Left cardiac atrium (tissue), 4 donors: ENCODE data around the gene MAGEA12. TPM values are rescaled to one million over a fixed set of nuclear protein-coding genes. Genes with fewer than 3 reads are reported as not detected.
"Not testable (repeated sequence)": the region's sequence is repeated elsewhere in the genome, so short reads cannot be mapped to it uniquely, and the experiment has no call there.

ENCODE experiments used
- ATAC-seq, 2 donors: fragments of 200-7000 bp; cut with Tn5 transposase; one replicate each; pipeline ENCODE4 v1.9.1; 2020; ENCODE audit warnings: mild to moderate bottlenecking in 2 of 2, moderate library complexity in 2 of 2
- DNase-seq: peaks from one replicate; pipeline ENCODE4 v3.0.0-alpha.2; 2020
- intact Hi-C, 2 donors: fragments of 100-400 bp; cut with DNase I; formaldehyde crosslinking; loops; one replicate each; pipeline versions ENCODE4 v1.14.1 to v1.15.1; 2022 to 2023
- long read RNA-seq: library from polyadenylated mRNA; unstranded; transcript quantifications from one replicate; pipeline ENCODE4 v2.0.0, GENCODE V29; 2021
- total RNA-seq, 2 donors: library from RNA; stranded (reverse); fragmentation: NEBNext Ultra II Directional; extraction: Animal tissue kit (Norgen Biotek cat#: 25700); gene quantifications; one replicate each; pipeline ENCODE4 v1.2.1, GENCODE V29; 2021
- donor health status: DM: no; HTN: yes; CAD: no.
- donor health status: DM: no; HTN: yes; CAD: no; lungs with severe emphysema.
- donor health status: DM: yes; HTN: yes; CAD: no.
- donor health status: Dilated cardiomyopathy.

MAGEA12 gene
- total RNA-seq = not detected
- long read RNA-seq = 0 reads

GRCh38 chrX:152733261-152733975, at the start of gene MAGEA12, which contains the start of gene CSAG1:
MAGEA12 (plus strand) TSS chrX:152733757; CDS start chrX:152736162, 2,405 bp downstream.
CSAG1 (minus strand) TSS chrX:152733721; CDS start chrX:152732460, 1,261 bp downstream.
- intact Hi-C loops = no loop called here
- DNase-seq (no peak), ATAC-seq (no peak)

GRCh38 chrX:152697952-152698931, 35.3 kb upstream of the MAGEA12 start, which contains the start of gene MAGEA3:
MAGEA3 (plus strand) TSS chrX:152698794; CDS start chrX:152700833, 2,039 bp downstream.
- DNase-seq, intact Hi-C loops: not testable (repeated sequence)

GRCh38 chrX:152700390-152700789, 33.2 kb upstream of the MAGEA12 start:
- DNase-seq, ATAC-seq, intact Hi-C loops: not testable (repeated sequence)

More at GRCh38 chrX:152697952-152698931, 35.3 kb upstream of the MAGEA12 start, which contains the start of gene MAGEA3:
- ATAC-seq = not testable (repeated sequence)

GRCh38 chrX:152706500-152706899, 27.1 kb upstream of the MAGEA12 start:
- ATAC-seq, intact Hi-C loops, DNase-seq: not testable (repeated sequence)

GRCh38 chrX:152709173-152709572, 24.4 kb upstream of the MAGEA12 start, which contains the start of gene CSAG2:
CSAG2 (minus strand) TSS chrX:152709273; CDS start chrX:152709112, 161 bp downstream.
- ATAC-seq, intact Hi-C loops, DNase-seq: not testable (repeated sequence)

- intact Hi-C loops, ATAC-seq, DNase-seq: not testable (repeated sequence)
Measured at GRCh38 chrX:152713195-152713594, 20.4 kb upstream of the MAGEA12 start.

GRCh38 chrX:152713815-152714787, 19.5 kb upstream of the MAGEA12 start, which contains the start of gene MAGEA2B:
MAGEA2B (plus strand) TSS chrX:152714628; CDS start chrX:152717107, 2,479 bp downstream.
- ATAC-seq, intact Hi-C loops, DNase-seq: not testable (repeated sequence)

GRCh38 chrX:152725409-152725808, 8.1 kb upstream of the MAGEA12 start:
- no peak for DNase-seq
- no peak for ATAC-seq
- intact Hi-C loops = no loop called here

GRCh38 chrX:152734143-152734858, 744 bp downstream of the MAGEA12 start:
- DNase-seq, ATAC-seq, intact Hi-C loops: not testable (repeated sequence)

- DNase-seq = no peak
- intact Hi-C loops = no loop called here
- no peak for ATAC-seq
Measured at GRCh38 chrX:152735101-152735500, 1.5 kb downstream of the MAGEA12 start.

GRCh38 chrX:152735860-152736511, 2.4 kb downstream of the MAGEA12 start:
- no peak for ATAC-seq
- intact Hi-C loops = no loop called here
- DNase-seq = no peak

- intact Hi-C loops, ATAC-seq, DNase-seq: not testable (repeated sequence)
Measured at GRCh38 chrX:152736528-152736927, 3.0 kb downstream of the MAGEA12 start.

- intact Hi-C loops = no loop called here
- DNase-seq = no peak
Measured at GRCh38 chrX:152738560-152738959, 5.0 kb downstream of the MAGEA12 start.

GRCh38 chrX:152753686-152754650, 20.4 kb downstream of the MAGEA12 start, which contains the start of gene MAGEA2:
MAGEA2 (minus strand) TSS chrX:152753842; CDS start chrX:152751363, 2,479 bp downstream.
- DNase-seq, intact Hi-C loops, ATAC-seq: not testable (repeated sequence)

More at GRCh38 chrX:152738560-152738959, 5.0 kb downstream of the MAGEA12 start:
- no peak for ATAC-seq

GRCh38 chrX:152754871-152755270, 21.3 kb downstream of the MAGEA12 start:
- ATAC-seq, DNase-seq, intact Hi-C loops: not testable (repeated sequence)
